Measurements from ENCODE around the gene SNAI3.

- no peak for TF ChIP-seq CTCF (conservative IDR thresholded peaks at IDR 0.05 in 1 of 2, IDR thresholded peaks at IDR 0.05 in 1 of 2; ENCODE audit: extremely low read depth in 1 of 2, insufficient read depth in 1 of 2, low read depth in 1 of 2, low read length in 2 of 2)
- no peak for TF ChIP-seq EZH2 (IDR thresholded peaks at IDR 0.05; ENCODE audit: borderline replicate concordance, low read length)
Measured at GRCh38 chr16:88677721-88678120, 8.6 kb downstream of the SNAI3 start.
